Ovary (tissue), 9 donors: ENCODE results near the gene WDR18. TPM values are rescaled to one million over a fixed set of nuclear protein-coding genes. Genes with fewer than 3 reads are reported as not detected.

Experiments
- DNase-seq, 5 donors: peaks; one replicate each; pipeline ENCODE4 v3.0.0-alpha.2; 2019 to 2020
- H3K27ac ChIP-seq, 2 donors: fragments of 200-600 bp; one replicate each; pipeline versions ENCODE4 v1.5.1 to v1.8.0; 2019 to 2022
- H3K27me3 ChIP-seq: fragments of 200-600 bp; one replicate; pipeline ENCODE4 v1.8.0; 2022
- H3K36me3 ChIP-seq: fragments of 200-600 bp; sonication (generic); one replicate; pipeline ENCODE4 v1.5.1; 2019
- H3K4me1 ChIP-seq: one replicate; pipeline ENCODE4 v1.8.1; 2013; ENCODE audit warnings: mild to moderate bottlenecking, moderate library complexity; ENCODE audit not compliant: insufficient read depth
- H3K4me3 ChIP-seq: fragments of 200-600 bp; sonication (generic); one replicate; pipeline ENCODE4 v1.5.1; 2017
- H3K9me3 ChIP-seq, 2 donors: fragments of 200-600 bp in 1 of 2; sonication (generic) in 1 of 2; one replicate each; pipeline versions ENCODE4 v1.5.1 to v1.8.1; 2013 to 2019; ENCODE audit warnings: mild to moderate bottlenecking in 1 of 2, moderate library complexity in 1 of 2
- EP300 ChIP-seq: sonication (generic); formaldehyde crosslinking; IDR thresholded peaks from one replicate; pipeline ENCODE4 v1.6.1; 2017; ENCODE audit warnings: antibody characterized with exemption
- POLR2A ChIP-seq: fragments of 450-650 bp; IDR thresholded peaks from one replicate; pipeline ENCODE4 v1.6.1; 2017; ENCODE audit warnings: antibody characterized with exemption, mild to moderate bottlenecking, moderate library complexity
- WGBS, 3 donors: extraction: QIAGEN DNeasy Blood & Tissue Kit in 1 of 3; methylation state at CpG; one replicate each; pipeline versions ENCODE4 v1.1.5 to v1.1.7; 2013 to 2017; 5-methylcytosine and 5-hydroxymethylcytosine counted together
- intact Hi-C, 4 donors: fragments of 100-400 bp; cut with DNase I; formaldehyde crosslinking; loops; one replicate each; pipeline versions ENCODE4 v1.11.0 to v1.15.1; 2022 to 2023
- polyA plus RNA-seq, 2 donors: library from polyadenylated mRNA; stranded (reverse); fragments of 200-250 nt in 1 of 2; fragments of 350-450 nt in 1 of 2; fragmentation: Illumina TruSeq in 1 of 2; extraction: RNeasy Lipid Tissue Mini Kit (QIAGEN cat#74804) in 1 of 2; gene quantifications; one replicate each; pipeline ENCODE4 v1.2.3, GENCODE V29; 2013 to 2014
- total RNA-seq, 7 donors: library from RNA; depleted of rRNA in 2 of 7; stranded (reverse); fragments of >200 nt in 2 of 7; fragmentation: NEBNext Ultra II Directional in 3 of 7; extraction: Animal tissue kit (Norgen Biotek cat#: 25700) in 3 of 7; gene quantifications; one replicate each; pipeline versions ENCODE4 v1.1.0 to v1.2.4, GENCODE V29; 2016 to 2023
- TF ChIP-seq, protein P1 (sequence below), 3 donors: fragments of 450-650 bp in 2 of 3; fragments of 200-600 bp in 1 of 3; IDR thresholded peaks; one replicate each; pipeline versions ENCODE4 v1.5.1 to v1.8.0; 2016 to 2022; ENCODE audit warnings: antibody characterized with exemption in 3 of 3, mild to moderate bottlenecking in 1 of 3
- donor health status: DM: no; HTN: no; CAD: no; lungs with moderate emphysema.
- donor health status: DM: no; HTN: no; CAD: no.
- donor health status: Bipolar disorder and iron deficiency.
- donor health status: DM: yes; HTN: yes; CAD: no.
- donor health status: DM: no; HTN: no; CAD: no.
- donor health status: DM: yes; HTN: yes; CAD: no.

Gene WDR18
- total and polyA plus RNA-seq, 9 donors, result 3.5 to 45.6 (median 24.5) TPM

GRCh38 chr19:963486-963951, 20.6 kb upstream of the WDR18 start:
- Histone ChIP-seq H3K36me3 (no peaks in the 10 kb centered on the region), H3K27ac (no peak overlapping the region), H3K4me1 (no peaks in the 10 kb centered on the region), H3K4me3 (no peak overlapping the region), H3K27me3 (no peaks in the 10 kb centered on the region), H3K9me3 (no peaks in the 10 kb centered on the region)
- intact Hi-C loops, result no loop called here
- no peak for DNase-seq
- TF ChIP-seq, protein P1, sequence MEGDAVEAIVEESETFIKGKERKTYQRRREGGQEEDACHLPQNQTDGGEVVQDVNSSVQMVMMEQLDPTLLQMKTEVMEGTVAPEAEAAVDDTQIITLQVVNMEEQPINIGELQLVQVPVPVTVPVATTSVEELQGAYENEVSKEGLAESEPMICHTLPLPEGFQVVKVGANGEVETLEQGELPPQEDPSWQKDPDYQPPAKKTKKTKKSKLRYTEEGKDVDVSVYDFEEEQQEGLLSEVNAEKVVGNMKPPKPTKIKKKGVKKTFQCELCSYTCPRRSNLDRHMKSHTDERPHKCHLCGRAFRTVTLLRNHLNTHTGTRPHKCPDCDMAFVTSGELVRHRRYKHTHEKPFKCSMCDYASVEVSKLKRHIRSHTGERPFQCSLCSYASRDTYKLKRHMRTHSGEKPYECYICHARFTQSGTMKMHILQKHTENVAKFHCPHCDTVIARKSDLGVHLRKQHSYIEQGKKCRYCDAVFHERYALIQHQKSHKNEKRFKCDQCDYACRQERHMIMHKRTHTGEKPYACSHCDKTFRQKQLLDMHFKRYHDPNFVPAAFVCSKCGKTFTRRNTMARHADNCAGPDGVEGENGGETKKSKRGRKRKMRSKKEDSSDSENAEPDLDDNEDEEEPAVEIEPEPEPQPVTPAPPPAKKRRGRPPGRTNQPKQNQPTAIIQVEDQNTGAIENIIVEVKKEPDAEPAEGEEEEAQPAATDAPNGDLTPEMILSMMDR (IDR thresholded peaks at IDR 0.05), result no peak
- TF ChIP-seq EP300 (no peak), POLR2A (no peak)
- 80 to 83% (median 82%) methylated on average over 11 of the region's 11 CpGs for WGBS, 3 donors

DNA sequence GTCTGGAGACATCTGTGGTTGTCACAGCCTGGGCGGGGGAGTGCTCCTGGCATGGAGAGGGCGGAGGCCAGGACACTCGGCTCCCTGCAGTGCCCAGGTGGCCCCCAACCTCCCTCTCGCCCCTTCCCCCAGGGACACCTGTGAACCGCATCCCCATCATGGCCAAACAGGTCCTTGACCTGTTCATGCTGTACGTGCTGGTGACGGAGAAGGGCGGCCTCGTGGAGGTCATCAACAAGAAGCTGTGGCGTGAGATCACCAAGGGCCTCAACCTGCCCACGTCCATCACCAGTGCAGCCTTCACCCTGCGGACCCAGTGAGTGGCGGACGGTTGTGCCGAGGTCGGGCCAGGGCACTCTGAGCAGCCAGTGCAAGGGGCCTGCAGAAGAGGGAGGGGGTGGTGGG, 20.0 kb upstream of the WDR18 start:
- Histone ChIP-seq H3K4me1 (no peaks in the 10 kb centered on the region), H3K27me3 (no peaks in the 10 kb centered on the region), H3K36me3 (no peaks in the 10 kb centered on the region), H3K27ac (no peak overlapping the region), H3K9me3 (no peaks in the 10 kb centered on the region), H3K4me3 (no peak overlapping the region)
- DNase-seq, result peak in 1 of 5 donors; percentile 30
- intact Hi-C loops, result no loop called here
- TF ChIP-seq POLR2A (no peak), EP300 (no peak)
- TF ChIP-seq, protein P1 (IDR thresholded peaks at IDR 0.05), result no peak
- 93 to 94% (median 94%) methylated on average over 16 of the region's 16 CpGs for WGBS, 3 donors

DNA sequence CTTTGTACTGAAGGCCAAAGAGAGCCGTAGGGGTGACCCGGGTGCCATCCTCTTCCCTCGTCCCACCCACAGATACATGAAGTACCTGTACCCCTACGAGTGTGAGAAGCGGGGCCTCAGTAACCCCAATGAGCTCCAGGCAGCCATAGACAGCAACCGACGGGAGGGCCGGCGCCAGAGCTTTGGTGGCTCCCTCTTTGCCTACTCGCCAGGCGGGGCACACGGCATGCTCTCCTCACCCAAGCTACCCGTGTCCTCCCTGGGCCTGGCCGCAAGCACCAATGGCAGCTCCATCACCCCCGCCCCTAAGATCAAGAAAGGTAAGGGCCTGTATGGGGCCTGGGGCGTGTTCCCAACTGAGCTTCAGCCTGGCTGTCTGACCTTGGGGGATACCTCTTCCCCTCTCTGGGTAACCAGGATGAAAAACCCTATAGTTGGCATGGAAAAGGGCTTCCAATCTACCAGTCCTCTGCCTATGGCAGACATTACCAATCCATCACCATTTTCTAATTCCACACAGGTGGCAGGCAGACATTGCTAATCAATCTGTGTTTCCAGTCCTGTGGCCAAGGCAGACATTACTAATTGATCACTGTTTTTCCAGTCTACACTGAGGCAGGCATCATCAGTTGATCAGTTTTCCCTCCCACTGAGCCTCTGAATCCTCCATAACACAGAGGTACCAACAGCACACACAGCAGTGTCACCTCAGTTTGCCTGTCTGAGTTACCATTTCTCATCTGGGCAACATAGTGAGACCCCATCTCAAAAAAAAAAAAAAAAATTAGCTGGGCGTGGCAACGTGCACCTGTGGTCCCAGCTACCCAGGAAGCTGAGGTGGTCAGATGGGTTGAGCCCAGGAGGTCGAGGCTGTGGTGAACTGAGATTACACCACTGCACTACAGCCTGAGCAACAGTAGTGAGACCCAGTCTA, 19.1 kb upstream of the WDR18 start:
- H3K27me3 ChIP-seq, result no peaks in the 10 kb centered on the region
- H3K27ac ChIP-seq, result no peak overlapping the region
- peak in 1 of 5 donors; percentile 29 for DNase-seq
- TF ChIP-seq, protein P1 (IDR thresholded peaks at IDR 0.05), result no peak
- no peak for TF ChIP-seq EP300
- no peak for TF ChIP-seq POLR2A
- no peaks in the 10 kb centered on the region for H3K4me1 ChIP-seq
- H3K36me3 ChIP-seq, result no peaks in the 10 kb centered on the region
- 96 to 98% (median 97%) methylated on average over 17 to 19 of the region's 19 CpGs for WGBS, 3 donors
- H3K4me3 ChIP-seq, result no peak overlapping the region
- intact Hi-C loops, result no loop called here
- no peaks in the 10 kb centered on the region for H3K9me3 ChIP-seq

DNA sequence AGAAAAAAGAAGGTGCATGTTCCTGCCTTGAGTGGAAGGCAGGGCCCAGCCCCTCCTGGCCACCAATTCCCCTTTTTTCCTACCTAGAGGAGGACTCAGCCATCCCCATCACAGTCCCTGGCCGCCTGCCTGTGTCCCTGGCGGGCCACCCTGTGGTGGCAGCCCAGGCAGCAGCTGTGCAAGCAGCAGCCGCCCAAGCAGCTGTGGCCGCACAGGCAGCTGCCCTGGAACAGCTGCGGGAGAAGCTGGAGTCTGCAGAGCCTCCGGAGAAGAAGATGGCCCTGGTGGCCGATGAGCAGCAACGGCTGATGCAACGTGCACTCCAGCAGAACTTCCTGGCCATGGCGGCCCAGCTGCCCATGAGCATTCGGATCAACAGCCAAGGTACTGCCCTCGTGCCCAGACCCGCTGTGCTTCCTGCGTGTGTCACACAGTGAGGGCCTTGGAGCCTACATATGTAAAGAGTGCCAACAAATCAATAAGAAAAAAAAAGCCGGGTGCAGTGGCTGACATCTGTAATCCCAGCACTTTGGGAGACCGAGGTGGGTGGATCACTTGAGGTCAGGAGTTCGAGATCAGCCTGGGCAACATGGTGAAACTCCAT, 17.6 kb upstream of the WDR18 start:
- intact Hi-C loops, result no loop called here
- TF ChIP-seq EP300, result no peak
- no peak for TF ChIP-seq POLR2A
- TF ChIP-seq, protein P1 (IDR thresholded peaks at IDR 0.05), result no peak
- DNase-seq, result no peak
- H3K4me1 ChIP-seq, result no peaks in the 10 kb centered on the region
- no peak overlapping the region for H3K27ac ChIP-seq
- WGBS, 3 donors, result 87 to 92% (median 92%) methylated on average over 14 to 17 of the region's 17 CpGs
- H3K36me3 ChIP-seq, result no peaks in the 10 kb centered on the region
- H3K4me3 ChIP-seq, result no peak overlapping the region
- H3K27me3 ChIP-seq, result no peaks in the 10 kb centered on the region
- peaks cover 0 to 3% of the 10 kb centered on the region in 2 donors for H3K9me3 ChIP-seq
